DMS114 treated with DMSO at 0.1 percent for 48 hours (cell line): ENCODE measurements around the gene RDM1.

Experiments used
- DNase-seq: peaks from one replicate; lab custom pipeline; 2025; ENCODE audit not compliant: unreplicated experiment; lab: John Stamatoyannopoulos, UW

The RDM1 gene

GRCh38 chr17:35875072-35875799 is 55.3 kb downstream of the RDM1 start:
- no peak for DNase-seq

GRCh38 chr17:35872196-35872980 is 58.2 kb downstream of the RDM1 start:
- DNase-seq, result no peak

- DNase-seq, result no peak
Measured at GRCh38 chr17:35870906-35871819, 59.4 kb downstream of the RDM1 start.

GRCh38 chr17:35868737-35869136 is 61.8 kb downstream of the RDM1 start, which contains the start of gene HEATR9:
Gene HEATR9 (minus strand): TSS chr17:35868891. CDS start chr17:35868742, 149 bp downstream.
- DNase-seq, result no peak
